NCI-H128 (cell line): ENCODE data around the gene EPHB6.

ENCODE experiments used
- DNase-seq: peaks from one replicate; lab custom pipeline; 2025; ENCODE audit not compliant: unreplicated experiment; lab: John Stamatoyannopoulos, UW

Gene EPHB6

DNA sequence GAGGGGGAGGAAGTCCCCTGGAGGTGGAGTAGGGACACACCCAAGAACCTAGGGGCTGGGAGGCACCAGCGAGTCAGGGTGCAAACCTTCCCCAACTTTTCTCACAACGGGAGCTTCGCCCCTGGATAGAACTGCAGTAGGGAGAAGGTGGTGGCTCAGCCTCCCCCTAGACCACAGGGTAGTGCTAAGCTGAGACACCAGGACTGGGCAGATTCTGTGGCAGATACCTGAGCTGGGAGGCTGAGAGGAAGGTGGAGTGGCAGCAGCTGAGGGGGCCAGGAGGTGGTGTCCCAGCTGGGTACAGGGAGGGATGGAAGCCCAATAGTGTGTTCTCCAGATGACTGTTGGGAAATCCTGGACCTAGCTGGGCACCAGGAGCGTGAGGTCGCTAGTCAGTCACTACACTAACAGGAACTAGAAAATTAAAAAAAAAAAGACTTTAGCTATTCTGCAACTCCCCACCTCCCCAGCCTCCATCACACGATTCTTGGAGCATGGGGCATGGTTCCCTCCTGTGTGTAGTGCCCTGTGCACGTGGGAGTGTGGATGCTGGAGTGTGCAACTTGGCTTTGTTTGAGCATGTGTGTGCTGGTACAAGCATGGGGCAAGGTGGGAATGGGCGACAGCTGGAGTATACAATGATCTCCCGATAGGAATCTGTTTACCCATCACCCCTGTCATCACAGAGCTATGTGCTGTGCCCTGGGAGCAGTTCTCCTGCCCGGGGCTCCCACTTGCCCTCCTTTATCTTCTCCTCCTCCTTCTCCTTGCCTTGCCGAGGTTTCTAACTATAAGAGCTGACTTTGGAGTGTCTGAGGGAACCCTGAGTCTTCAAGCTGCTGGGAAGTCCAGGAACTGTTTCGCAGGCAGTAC, 39.5 kb downstream of the EPHB6 start:
- no peak for DNase-seq

DNA sequence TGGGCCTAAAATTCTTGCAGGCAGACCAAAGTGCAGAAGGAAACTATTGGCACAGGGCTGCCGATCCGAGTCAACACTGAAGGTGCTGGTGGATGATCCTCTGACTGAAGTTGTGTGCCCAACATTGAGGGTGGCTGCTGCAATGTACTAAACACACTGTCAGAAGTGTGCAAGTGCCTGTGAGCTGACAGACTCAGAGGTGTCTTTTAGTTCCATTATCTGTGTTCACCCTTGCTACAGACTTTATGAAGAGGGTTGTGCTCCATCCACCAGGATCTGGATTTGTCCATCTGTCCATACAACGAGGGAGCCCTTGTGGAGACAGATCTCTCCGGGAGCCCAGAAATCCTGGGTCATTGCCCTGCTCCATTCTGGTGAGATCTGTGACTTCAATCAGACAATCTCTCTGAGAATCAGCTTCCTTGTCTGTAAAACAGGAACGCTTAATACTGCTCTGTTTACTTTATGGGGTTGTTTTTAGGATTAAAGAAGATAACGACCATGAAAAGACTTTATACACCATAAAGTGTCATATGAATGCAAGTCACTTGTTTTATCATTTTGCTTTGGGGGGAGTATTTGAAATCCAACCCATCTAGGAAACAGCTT, 40.2 kb downstream of the EPHB6 start:
- no peak for DNase-seq

- no peak for DNase-seq
Measured at GRCh38 chr7:142896151-142896550, 41.3 kb downstream of the EPHB6 start.

DNA sequence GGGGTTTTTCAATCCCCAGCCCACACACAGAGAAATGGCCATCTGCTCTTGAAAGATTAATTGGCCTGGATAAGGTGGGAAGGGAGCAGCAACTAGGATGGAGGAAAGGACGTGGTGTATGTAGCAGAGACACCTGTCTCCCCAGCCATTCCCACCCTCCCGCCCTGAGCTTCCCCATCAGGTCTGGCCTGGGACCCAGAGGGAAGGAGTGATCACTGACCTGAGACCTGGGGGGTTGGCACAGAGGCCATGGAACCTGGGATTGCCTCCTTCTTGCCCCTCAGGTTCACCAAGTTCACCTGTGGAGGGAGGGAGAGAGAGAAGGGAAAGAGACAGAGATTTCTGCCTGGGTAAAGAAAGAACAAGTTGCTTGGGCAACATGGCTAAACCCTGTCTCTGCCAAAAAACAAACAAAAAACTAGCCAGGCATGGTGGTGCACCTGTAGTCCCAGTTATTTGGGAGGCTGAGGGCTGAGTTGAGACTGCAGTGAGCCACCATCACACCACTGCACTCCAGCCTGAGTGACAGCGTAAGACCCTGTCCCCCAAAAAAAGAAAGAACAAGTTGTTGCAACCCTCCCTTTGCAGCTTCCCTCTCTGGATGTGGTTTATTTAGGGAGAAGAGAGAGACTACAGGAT, 42.0 kb downstream of the EPHB6 start:
- no peak for DNase-seq

- DNase-seq = no peak
Measured at GRCh38 chr7:142897691-142898090, 42.8 kb downstream of the EPHB6 start.

GRCh38 chr7:142898377-142899170, 43.7 kb downstream of the EPHB6 start:
- no peak for DNase-seq

- DNase-seq = no peak
Measured at GRCh38 chr7:142899661-142900060, 44.8 kb downstream of the EPHB6 start.

DNA sequence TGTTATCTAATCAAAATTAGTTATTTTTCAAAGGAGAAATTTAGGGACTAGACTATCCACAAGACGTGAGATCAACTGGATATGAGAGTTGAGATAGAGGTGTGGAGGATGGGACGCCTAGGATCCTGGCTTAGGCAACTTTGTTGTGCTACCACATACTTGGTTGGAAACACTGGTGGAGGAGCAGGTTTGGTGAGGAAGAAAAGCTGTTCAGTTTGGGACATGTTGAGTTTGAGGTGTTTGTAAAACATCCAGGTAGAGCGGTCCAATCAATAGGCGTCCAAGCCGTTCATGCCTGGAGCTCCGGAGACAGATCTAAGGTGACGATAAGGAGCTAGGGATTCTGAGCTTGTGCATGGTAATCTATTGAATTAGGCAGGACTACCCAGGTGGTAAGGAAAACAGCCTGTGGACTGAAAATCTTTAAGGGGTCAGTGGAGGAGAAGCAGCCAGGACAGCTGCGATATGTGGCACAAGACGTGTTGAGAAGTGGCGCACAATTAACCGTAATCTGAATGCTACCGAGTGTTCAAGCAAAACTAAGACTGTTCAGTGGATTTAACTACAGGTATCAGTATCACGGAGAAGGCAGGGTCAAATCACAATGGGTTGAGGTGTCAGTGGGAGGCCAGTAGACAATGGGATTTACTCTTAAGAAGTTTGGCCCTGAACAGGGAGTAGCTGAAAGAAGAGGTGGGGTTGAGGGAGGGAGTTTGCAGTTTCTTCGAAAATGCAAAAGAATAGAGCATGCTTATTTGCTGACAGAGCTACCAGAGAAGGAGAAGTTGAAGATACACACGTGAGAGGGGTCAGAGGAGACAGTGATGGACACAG, 46.8 kb downstream of the EPHB6 start:
- no peak for DNase-seq

DNA sequence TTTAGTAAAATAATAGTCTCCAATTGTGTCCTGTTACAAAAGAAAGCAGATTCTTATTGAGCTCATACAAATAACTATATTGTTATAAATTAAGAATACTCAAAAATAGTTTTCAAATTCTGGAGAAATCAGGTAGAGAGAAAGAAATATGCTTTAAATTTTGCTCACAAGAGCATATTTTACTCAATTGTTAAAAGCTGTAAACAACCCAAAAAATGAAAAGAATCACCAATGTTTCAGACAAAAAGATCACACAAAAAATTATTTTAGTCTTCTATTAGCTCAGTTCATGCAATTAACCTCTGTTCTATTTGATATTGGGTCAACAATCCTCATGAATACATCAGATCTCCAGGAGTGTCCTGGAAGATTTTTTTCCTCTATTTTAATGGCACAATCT, 49.3 kb downstream of the EPHB6 start:
- no peak for DNase-seq

DNA sequence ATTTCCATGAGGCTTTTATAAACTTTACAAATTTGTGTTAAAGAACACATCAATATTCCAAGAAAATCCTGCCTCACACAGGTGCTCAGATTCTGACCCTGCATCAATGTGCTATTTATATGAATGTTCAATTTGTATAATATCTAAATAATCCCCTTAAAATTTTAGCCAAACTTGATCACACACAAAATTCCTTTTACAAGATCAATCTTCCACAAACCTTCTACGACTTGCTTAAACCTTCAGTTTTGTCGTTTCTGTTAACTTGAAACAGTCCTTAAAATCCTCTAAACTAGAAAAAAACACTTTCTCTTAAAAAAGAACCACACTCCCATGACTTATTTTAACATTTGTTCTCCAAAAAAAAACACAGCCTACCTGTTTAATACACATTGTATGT, 50.9 kb downstream of the EPHB6 start:
- no peak for DNase-seq

DNA sequence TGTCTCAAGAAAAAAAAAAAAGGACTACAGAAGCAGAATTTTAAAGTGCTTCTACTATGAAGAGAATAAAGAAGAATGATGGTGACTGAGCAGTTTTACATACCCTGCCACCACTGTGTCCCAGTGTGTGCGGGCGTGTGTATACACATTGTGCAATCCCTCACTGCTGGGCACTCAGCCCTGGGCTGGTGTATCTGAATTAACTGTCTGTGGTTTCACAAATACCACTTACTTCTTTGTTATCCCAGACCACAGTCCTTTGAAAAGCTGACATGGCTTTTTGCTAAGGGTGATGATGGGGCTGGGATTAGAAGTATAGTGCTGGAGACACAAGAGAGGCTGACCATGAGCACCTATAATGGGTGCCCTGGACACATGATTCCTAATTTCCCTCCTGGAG, 51.8 kb downstream of the EPHB6 start:
- DNase-seq = no peak

GRCh38 chr7:142908290-142908689, 53.4 kb downstream of the EPHB6 start:
- DNase-seq = no peak

DNA sequence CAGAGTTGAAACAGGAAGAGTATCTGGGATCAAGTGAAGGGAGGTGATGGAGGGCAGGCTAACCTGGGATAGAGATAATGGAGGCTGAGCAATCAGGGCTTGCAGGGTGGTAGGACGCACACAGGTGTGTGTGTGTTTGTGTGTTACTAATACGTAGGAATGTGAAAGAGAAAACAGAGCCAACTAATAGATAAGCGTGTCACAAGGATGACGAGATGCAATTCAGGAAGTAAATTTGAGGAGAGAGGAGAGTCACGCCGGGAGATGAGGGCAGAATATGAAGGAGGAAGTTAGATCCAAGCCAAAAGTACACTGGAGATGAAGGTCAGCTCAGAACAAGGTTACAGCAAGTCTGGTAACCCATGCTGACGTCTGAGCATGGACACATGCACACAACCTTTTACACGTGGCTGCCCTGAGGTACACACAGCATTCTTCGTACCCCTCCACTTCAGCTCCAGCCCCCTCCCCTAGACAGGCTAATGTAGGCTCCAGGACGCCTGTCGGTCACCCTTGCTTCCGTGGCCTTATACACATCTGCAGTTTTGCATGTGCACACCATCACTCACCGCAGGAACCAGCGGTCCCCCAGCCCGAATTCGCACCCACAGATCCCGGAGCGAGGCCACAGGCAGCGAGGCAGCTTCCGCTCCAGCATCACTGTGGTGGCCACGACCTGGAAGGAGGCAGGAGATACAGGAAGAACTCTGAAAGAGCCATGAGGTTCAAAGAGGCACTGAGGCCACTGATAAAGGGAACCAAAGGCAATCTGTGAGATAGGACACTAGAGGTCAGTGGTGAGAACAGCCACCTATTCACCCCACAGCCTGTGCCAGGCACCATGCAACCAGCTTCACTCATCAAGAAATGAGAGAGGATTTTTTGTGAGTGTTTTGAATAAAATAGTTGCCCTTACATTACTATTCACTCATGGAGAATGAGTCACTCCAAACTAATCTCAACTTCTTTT, 54.3 kb downstream of the EPHB6 start:
- no peak for DNase-seq

GRCh38 chr7:142910031-142910433, 55.2 kb downstream of the EPHB6 start:
- DNase-seq = no peak

GRCh38 chr7:142910481-142910880, 55.6 kb downstream of the EPHB6 start:
- DNase-seq = no peak

- no peak for DNase-seq
Measured at GRCh38 chr7:142913051-142913450, 58.2 kb downstream of the EPHB6 start.

DNA sequence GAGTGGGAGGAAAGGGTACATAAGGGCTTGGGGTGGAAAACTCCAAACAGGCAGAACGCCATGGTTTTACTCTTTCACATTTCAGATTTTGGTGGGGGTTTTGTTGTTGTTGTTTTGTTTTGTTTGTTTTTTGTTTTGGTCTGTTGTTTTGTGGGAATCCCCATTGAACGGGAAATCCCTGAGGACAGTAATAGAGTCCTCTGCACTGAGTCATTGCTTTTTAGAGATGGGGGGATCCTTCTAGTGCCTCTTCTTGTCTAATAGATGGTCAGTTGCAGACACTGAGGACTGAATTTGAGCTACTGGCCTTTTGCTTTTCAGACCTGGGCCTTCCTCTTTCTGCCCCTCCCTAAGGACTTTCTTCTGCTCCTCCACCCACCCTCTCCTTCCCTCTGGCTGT, 58.7 kb downstream of the EPHB6 start:
- DNase-seq = no peak

DNA sequence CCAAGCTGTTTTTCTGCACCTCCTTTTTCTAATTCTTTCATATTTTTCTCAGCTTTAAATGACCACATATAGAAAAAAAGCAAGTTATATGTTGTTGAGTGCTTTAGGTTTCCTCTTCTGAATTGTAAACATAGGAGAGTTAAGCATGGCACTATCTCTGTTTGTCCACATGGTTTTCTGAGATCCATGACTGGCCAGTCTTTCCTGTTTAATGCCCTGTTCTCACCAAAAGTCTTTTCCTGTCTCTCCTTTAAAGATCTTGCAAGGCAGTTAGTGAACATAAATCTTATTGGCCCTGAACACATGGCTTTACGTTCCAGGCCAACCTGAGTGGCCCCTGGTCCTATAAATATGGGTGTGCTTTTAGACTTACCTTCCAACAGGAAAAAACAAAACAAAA, 59.2 kb downstream of the EPHB6 start:
- no peak for DNase-seq

- DNase-seq = no peak
Measured at GRCh38 chr7:142915315-142915714, 60.4 kb downstream of the EPHB6 start.
